Activated CD4-positive, alpha-beta T cell treated with anti-CD3 and anti-CD28 coated beads for 48 hours (primary cell): ENCODE measurements around the gene RASGRP1.
A peak's percentile ranks its signal among the peaks of the same experiment; 100 is the strongest.

Experiments used
- DNase-seq: peaks from one replicate; pipeline ENCODE4 v3.0.0-alpha.2; 2020

Gene RASGRP1

DNA sequence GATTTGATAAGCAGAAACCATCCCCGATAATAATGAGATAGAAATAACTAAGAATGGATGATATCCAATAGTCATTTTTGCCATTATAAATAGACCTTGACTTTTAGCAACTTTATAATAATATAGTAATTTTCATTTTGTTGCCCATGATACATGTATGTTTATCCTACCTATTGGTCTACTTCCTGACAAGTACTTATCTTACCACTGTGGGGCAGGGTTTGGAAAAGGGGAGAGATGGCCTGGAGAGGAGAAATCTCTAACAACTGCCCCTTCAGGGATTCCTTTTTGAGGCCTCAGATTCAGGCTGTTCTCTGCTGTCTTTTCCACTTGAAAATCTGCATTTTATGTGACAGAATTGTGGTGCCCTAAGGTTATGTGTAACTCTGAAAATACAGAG, 68.5 kb downstream of the RASGRP1 start:
- DNase-seq = no peak

DNA sequence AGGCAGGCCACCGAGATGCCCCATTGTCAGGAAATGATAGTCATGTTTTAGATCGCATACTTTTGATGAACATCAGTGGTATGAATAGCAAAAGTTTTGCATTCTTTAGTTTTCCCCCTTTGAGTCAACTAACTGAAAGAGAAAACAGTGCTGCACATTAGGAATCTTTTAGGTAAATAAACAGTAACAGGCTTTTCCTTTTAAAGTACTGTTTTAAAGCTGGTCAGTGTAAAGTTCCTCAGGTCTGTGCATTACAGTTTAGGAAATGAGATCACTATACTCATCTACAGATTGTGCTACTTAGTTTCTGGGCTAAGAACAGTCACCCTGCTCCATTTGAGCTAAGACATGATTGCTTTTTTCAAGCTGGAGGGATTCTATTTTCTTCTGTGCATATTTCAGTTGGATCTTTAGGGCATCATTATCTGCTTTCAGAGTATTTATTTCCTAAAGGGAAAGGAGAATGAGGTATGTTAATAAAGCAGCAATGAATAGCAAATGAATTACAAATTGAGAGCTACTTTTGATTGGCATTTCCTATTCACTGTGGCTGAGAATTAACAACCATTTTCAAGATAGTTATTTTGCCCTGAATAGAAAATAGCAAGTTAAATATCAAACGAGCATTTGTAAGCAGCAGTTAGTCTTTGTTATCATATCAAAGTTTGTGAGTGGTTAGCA, 74.2 kb downstream of the RASGRP1 start:
- DNase-seq = no peak

DNA sequence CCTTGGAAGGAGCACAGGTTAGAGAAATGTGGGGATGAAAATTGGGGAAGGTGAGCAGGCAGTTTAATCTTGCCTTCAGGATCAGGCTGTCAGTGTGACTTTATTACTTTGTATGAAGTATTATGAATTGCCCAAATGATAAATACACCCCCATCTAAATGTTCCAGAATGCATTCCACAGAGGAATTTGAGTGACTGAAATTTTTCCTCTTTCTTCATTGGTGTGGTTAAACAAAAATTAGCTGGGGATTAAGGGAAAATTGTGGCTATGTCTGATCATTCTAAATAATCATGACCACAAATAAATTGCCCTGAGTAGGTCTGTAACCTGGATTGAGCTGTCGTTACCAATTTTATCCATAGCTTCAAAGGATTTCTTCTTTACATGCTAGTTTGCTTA, 77.2 kb downstream of the RASGRP1 start:
- no peak for DNase-seq

DNA sequence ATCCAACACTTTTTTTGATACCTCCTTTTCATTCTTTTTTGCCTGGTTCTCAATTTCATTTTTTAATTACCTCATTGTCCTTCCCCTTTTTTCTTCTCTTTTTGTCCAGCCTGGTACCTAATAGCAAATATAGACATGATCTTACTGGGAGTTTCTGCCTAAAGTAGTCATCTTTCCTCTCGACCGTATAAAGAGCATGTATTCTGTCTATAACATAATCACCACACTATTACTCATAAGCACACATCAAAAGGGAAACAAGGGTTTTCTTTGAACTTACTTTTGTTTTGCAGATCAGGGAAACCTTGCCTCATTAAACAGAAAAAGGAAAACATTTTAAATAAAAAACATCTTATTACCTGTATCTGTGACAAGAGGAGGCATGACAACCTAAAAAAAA, 77.7 kb downstream of the RASGRP1 start:
- DNase-seq = no peak

DNA sequence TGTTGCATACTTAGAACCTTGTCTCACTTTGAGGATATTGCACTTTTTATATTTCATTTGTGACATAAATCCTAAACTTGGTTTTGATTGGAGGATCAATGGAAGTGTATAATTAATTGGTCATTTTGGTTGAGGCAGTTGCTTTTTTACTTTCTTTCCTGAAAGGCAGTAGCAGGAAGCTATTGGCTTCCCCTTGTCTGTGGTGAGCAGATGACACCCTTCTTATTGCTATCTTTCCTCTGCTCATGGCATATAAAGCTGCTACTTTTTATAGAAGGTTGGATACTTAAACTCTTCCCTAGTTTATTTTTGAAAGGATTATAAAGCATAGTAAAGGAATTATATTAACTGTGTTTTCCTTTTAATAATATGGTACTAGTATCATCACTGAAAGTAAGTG, 82.0 kb downstream of the RASGRP1 start:
- no peak for DNase-seq

DNA sequence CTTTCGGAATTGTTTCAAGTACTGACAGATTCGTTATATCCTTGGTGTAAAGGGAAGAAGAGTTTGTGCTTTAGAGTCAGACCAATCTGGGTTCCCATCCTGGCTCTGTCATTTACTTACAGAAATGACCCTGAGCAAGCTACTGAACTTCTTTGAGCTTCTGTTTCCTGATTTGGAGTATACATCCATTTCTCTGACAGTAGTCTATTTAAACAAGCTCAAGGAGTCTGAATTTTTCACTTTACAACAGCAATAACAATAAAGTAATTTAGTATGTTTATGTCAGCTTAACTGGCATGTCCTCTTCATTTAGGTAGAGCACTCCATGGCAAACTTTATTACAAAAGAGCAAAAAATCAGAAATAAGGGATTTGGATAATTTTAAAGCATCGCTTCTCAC, 82.9 kb downstream of the RASGRP1 start:
- DNase-seq = no peak

DNA sequence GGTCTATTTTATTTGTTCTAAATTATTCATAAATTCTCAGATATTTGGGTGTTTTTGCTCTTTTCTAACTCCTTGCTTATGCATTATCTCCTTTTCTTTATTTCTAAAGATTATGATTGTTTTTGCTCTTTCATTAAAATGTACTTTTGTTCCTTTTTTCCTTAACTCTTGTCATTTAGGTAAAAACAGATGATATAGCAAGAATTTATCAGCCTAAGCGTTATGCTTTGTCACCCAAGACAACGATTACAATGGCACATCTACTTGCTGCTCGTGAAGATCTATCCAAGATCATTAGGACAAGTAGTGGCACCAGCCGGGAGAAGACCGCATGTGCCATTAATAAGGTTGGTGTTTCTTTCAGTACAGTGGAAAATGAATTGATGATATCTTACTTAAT, 83.5 kb downstream of the RASGRP1 start:
- no peak for DNase-seq

DNA sequence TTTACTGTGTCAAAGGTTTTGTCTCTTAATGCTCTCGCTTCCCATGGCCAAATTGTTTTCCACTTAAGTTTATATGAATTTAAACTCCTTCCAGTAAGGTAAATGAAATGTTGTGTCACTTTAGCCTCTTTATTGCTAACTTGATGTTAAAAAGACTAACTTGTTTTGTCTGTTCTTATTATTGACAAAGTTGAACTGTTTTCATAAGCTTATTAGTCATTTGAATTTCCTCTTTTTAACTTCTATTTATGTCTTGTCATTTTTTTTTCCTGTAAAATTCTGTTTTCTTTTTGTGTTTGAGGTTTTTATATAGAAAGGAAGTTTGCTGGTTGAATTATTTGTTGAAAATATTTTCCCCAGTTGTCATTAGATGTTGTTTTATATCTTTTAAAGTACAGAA, 84.9 kb downstream of the RASGRP1 start:
- no peak for DNase-seq

DNA sequence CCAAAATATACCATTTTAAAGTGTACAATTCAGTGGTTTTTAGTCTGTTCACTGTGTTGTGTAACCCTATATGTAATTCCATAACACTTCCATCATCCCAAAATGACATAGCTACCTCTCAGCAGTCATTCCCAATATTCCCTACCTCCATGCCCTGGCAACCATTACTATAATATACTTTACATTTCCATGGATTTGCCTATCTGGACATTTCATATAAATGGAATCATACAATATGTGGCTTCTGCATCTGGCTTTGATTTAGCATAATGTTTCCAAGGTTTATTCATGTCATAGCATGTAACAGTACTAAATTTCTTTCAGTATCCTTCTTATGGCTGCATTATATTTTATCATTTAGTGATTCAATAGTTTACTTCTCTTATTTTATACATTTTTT, 85.3 kb downstream of the RASGRP1 start:
- no peak for DNase-seq

DNA sequence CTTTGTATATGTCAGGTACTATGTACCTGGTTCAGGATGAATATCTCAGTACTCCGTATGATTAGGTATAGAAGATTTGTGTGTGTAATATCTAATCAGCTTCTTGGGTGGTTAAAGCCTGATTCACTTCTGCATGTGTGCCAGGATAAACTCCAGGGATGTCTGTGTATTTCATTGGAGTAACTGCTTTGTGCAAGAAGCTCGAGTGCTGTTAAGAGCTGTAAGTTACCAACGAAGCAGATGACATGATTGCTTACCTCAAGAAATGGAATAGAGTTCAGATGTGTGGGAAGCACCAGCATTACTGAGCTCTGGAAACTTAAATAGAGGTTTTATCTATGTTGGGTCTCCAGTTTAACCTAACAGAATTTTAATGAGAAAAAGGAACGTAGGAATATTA, 87.0 kb downstream of the RASGRP1 start:
- DNase-seq = no peak

DNA sequence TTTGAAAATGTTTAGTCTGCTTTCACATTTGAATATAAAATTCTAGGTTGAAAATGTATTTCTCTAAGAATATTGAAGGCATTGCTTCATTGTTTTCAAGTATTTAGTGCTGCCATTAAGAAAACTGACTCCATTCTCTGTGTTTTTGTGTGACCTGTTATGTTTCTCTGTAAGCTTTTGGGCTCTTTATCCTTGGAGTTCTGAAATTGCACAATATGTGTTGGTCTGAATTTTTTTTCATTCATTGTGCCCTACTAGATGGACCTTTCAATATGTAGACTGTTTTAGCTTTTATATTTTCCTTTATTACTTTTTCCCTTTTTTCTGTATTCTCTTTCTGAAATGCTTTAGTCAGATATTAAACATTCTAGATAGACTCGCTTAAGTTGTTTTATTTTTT, 88.5 kb downstream of the RASGRP1 start:
- DNase-seq = no peak

DNA sequence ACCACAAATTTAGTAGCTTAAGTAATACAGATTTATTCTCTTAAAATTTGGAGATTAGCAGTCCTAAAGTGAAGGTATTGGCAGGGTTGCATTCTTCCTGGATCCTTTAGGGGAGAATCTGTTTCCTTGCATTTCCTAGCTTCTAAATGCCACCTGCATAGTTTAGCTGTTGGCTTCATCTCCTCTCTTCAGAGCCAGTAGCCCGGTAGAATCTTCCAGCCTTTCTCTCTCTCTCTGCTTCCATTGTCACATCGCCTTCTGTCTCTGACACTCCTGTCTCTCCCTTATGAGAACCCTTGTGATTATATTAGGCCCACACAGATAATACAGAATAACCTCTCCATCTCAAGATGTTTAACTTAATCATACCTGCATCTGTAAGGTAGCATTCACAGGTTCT, 89.3 kb downstream of the RASGRP1 start:
- DNase-seq = no peak

DNA sequence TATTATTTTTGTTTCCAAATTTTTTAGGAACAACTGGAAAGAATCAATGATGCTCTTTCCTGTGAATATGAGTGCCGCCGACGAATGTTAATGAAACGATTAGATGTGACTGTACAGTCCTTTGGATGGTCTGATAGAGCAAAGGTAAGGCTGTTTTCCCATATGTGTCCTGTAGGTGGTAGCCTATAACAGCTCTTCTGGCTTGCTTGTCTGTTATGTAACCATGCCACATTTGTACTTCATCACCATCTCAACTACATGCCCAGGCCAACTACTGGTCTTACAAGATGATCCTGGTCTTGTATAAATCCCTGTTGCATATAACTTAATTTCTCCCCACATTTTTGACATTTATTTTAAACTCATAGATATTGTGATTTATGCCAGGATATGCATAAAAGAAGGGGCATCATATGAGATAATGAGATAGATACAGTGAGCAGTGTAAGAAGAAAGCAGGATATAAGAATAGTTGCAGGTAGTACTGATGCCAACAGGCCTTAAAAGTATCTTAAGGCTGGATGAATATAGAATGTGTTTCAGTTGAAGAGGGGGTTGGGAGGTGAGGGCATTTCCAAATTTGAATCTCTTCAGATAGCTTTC, 90.4 kb downstream of the RASGRP1 start:
- DNase-seq = peak; percentile 17

DNA sequence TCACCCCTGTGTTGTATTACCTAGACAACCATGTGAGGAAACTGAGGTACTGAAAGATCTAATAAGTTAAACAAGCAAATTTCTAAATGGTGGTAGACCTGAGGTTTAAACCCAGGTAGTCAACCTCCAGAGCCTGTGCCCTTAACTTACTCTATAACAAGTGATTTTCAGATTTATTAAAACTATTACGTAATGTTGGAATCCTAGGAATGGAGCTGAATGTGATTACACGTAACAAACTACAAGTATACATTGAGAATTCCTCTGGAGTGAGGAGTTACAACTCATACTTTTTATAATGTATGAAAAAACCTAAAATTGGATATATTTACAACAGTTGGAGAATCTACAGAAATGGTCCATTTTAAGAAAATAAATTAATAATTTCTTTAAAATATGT, 92.6 kb downstream of the RASGRP1 start:
- DNase-seq = no peak

DNA sequence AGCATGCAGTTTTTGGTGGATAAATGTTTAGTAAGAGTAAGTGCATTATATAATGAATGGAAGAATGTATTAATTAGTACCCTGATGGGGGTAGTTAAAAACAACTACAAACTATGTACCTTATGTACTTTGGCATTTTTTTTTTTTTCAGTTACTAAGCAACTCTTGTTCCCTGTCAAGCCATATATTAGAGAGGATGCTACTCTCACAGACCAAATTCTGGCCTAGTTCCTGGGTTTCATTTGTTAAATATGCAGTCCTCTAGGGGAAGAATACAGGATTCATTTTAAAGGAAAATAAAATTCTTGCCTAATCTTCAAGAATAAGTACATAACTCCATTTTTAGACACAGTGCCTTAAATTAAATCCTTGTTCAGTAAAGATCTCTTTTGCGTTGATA, 93.8 kb downstream of the RASGRP1 start:
- DNase-seq = no peak

DNA sequence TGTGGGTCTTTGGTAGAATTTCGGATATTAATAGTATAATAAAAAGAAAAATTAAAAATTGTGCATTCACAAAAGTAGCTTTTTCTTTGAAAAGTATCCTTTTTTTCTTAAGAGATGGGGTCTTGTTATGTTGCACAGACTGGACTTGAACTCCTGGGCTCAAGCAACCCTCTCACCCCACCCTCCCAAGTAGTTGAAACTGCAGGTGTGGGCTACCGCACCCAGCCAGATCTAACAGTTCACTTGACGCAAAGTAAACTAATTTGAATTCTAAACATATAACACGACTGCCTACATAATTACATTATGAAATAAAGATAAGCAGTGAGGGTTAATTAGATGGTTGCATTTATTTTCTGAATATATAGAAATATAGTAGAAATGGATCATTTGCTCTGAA, 99.9 kb downstream of the RASGRP1 start:
- no peak for DNase-seq

DNA sequence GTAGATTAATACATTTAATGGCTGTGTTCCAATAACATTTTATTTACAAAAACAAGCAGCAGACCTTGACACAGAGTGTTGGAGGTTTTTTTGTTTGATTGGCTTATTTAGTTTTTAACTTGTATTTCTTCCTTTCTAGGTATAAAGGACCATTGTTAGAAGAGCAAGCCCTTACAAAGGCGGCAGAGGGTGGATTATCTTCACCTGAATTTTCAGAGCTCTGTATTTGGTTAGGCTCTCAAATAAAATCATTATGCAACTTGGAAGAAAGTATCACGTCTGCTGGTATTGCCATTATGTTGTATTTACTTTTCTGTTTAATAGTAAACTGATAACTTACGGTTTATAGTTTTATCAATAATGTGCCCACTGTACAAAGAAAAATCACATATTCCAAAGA, 100.7 kb downstream of the RASGRP1 start:
- no peak for DNase-seq

DNA sequence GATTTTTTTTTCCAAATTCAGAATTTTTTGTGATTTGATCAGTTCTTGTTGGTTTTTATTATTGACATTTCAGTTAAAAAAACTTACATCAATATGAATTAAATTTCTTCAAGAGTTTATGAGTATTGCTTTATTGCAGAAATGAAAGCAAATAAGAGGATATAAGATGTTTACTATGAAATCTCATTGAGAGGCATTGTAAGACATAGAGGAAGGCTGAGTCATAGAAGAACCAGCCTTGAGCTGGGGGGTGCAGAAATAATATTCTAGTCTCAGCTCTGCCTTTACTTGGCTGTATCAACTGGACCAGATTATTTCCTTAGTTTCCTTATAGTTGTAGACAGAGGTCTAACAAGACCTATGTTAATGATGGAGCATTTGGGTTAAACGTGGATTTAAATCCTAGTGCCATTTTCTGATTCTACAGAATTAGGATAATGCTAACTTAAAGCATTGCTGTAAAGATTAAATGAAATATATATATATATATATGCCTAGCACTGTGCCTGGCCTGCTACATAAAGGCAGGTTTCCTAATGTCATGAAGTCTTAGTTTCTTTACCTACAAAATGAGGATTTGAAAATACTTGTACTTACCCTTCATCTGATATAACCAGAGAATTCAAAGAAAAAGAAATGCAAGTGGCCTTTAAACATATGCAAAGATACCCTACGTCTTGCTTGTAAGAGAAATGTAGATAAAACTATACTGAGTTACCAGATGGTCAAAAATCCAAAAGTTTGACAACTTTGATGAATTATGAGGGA, 103.4 kb downstream of the RASGRP1 start:
- DNase-seq = no peak

DNA sequence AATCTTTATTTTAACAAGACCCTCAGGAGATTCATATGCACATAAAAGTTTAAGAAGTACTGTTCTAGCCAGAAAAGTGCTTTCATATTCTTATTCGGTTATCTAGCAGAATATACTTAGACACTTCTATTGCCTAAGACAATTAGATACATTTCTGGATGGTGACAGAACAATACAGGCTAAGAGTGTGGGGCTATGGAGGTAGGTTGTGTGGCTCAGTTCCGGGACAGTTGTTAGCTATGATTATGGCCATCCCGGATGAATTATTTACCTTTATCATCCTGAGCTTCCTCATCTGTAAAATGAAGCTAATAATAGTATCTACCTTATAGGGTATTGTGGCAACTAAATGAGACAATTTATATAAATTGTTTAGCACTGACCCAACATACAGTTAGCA, 104.1 kb downstream of the RASGRP1 start:
- no peak for DNase-seq

DNA sequence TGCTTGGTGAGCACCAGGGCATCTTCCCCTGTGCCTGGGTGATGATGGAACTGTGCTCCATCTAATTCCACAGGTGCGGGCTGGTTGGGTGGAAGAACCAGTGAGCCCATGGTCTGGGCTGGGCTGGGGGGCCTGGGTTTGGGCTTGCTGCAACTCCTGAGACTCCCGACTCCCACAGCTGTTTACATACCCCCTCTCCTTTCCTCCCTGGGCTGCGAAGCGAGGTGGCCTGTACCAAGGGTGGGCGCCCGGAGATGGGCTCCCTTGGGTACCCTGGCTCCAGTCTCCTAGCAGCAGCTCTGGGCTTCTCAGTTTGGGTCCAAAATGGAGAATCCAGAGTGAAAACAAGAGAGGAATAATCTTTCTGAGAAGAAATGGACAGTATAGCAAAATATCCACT, 105.1 kb downstream of the RASGRP1 start:
- no peak for DNase-seq

DNA sequence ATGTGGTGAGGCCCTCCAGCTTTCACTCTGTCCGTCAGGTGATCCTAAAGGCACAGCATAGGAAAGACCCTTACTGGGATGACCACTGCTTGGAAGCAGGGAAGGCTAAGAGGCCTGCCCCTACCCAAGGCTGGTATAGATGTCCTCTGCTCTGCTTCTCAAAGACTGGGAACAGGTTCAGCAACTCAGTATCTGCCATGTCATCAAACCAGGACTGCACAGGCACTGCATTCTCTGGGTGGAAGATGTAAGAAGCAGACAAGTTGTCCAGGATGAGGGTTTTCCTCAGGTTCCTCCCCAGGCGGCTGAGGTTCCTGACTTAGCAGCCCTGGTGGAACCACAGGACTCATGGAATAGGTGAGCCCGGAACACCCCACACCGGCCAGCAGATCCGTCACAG, 106.0 kb downstream of the RASGRP1 start:
- DNase-seq = no peak

DNA sequence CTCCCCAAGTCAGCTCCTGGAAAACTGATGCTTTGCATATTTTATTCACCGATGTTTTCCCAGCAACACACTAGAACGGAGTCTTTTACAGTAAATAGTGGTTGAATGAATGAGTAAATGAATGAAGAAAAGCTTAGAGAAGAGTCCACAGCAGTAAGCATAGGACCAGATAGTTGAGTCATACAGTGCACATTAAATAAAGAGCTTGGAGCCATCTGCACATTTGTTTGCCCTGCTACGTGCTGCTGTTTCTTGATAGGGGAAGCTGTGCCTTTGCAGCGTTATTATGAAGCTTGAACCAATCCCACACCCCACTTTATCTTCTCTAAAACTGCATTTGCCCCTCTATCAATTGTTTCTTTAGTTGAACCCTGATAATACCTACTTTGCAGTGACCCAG, 109.5 kb downstream of the RASGRP1 start:
- DNase-seq = no peak

DNA sequence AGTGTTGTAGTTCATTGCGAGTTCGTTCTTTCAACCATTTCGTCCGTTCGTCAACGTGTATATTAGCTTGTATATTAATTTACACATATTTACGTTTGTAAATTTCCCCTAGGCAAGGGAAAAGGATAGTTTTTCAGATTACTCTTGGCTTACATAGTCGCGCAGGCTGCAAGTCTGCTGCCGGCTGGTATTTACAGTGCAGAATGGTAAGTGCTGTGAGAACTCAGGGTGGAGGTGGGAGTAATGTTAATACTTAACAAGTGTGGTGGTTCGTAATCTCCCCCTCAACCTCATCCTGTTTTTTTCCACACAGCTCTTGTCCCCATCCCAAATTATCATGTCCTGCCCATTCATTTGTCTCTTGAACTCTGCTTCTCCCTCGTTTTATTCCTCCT, 109.9 kb downstream of the RASGRP1 start:
- DNase-seq = no peak

DNA sequence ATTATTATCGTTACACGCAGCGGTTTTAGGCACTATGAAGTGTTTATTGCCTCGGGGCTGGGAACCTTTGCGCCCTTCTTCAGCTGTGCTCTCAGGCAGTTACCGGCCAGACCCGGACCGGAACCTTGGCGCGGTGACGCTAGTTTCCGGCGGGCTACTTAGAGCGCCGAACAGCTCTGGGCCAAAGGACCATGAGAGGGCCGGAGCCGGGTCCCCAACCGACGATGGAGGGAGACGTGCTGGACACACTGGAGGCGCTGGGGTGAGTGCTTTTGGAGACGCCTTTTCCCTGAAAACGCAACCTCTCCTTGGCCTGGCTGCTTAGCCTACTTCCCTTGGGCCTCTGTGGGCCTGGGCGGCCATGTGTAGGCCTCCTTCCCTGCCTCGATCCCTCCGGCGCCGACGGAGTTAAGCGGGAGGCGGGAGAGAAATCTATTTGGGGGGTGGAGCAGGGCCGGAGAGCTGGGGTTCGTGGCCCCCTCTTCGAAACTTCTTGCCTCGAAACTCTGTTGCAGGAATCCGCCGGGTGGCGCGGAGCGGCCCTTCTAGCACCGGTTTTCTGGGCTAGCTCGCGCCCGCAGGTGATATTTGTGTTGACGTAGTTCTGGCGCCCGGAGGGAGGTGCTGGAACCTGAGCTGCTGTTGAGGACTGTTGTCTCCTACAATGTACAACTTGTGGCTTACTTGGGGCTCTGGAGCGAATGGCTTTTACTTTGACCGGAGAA, 110.5 kb downstream of the RASGRP1 start, which contains the start of gene FAM98B:
FAM98B (plus strand) TSS at position 157 of the 725 bp plus-strand sequence; CDS start at position 192, 35 bp downstream.
- peak; percentile 93 for DNase-seq
